GM13977 (cell line): ENCODE data around the gene STK16.
"Not testable (repeated sequence)": the region's sequence is repeated elsewhere in the genome, so short reads cannot be mapped to it uniquely, and the experiment has no call there.

Experiments used
- DNase-seq: peaks from one replicate; pipeline ENCODE4 v3.0.0; 2012; ENCODE audit warnings: low spot score
- CTCF ChIP-seq: IDR thresholded peaks from 2 replicates; pipeline ENCODE4 v1.5.1; 2012; ENCODE audit warnings: mild to moderate bottlenecking, control low read depth; ENCODE audit not compliant: insufficient read depth; ENCODE audit errors: extremely low read depth, missing control alignments
- in situ Hi-C: fragments of 300-500 bp; cut with MboI; formaldehyde crosslinking; loops from one replicate; pipeline ENCODE4 v1.12.0; 2022; ENCODE audit warnings: low sequenced_read_pairs, low pct_unique_long_range_greater_than_20kb, mixed read lengths, inconsistent platforms; ENCODE audit not compliant: unreplicated experiment

Gene STK16

GRCh38 chr2:219286436-219287115, 41.3 kb downstream of the STK16 start:
- in situ Hi-C loops: no loop called here
- DNase-seq: peak; percentile 29

GRCh38 chr2:219287116-219287440, 41.8 kb downstream of the STK16 start:
- DNase-seq, in situ Hi-C loops: not testable (repeated sequence)

More at GRCh38 chr2:219286436-219287115, 41.3 kb downstream of the STK16 start:
- TF ChIP-seq CTCF: no peak

DNA sequence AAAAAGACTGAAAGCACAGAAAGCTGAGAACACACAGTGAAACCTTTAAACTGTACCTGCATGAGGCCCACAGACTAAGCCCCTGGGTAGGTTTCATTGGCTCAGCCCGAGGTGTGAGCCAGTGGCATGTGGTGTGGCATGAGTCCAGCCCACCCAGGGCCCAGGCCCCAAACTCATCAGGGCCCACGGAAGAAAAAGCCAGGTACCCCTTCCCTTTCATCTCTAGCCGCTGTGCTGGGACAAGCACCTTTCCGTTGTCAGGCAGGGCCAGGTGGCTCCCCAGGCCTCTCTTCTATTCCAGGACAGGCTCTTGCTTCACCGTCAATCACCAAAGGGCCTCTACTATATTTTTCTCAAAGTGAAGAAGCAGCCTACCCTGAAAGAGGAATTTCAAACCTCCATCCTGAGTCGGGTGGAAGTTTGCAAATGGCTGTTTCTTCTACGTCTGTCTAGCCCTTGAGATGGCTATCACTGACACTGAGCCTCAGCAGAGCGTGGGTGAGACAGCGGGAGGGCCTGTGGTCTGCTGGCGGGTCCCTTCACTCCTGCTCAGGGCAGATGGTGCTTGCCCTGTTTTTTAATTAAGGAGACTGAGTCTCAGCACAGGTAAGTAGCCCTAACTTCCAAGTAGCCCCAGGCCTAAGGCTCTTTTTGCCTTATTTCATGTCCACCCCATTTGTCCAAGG, 42.4 kb downstream of the STK16 start:
- in situ Hi-C loops: no loop called here
- TF ChIP-seq CTCF: no peak
- DNase-seq: peak; percentile 12

DNA sequence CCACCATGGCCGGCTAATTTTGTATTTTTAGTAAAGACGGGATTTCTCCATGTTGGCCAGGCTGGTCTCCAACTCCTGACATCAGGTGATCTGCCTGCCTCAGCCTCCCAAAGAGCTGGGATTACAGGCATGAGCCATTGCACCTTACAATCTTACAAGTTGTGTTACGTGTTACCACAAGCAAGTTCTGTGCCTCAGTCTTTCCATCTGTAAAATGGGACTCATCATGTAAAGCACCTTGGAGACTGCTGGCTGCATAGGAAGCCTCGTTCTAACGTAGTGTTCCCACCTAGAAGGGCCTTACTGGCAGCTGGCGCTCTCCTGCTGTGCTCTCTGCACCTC, 43.9 kb downstream of the STK16 start:
- DNase-seq: no peak
- in situ Hi-C loops: no loop called here
- no peak for TF ChIP-seq CTCF

GRCh38 chr2:219289537-219290361, 44.5 kb downstream of the STK16 start:
- TF ChIP-seq CTCF: no peak
- in situ Hi-C loops: loop anchor here (10.0 kb wide), 1 partner anchor 115 kb away; the partner anchor contains the start of genes CNPPD1, RETREG2 and SLC23A3
- DNase-seq: peak; percentile 15

DNA sequence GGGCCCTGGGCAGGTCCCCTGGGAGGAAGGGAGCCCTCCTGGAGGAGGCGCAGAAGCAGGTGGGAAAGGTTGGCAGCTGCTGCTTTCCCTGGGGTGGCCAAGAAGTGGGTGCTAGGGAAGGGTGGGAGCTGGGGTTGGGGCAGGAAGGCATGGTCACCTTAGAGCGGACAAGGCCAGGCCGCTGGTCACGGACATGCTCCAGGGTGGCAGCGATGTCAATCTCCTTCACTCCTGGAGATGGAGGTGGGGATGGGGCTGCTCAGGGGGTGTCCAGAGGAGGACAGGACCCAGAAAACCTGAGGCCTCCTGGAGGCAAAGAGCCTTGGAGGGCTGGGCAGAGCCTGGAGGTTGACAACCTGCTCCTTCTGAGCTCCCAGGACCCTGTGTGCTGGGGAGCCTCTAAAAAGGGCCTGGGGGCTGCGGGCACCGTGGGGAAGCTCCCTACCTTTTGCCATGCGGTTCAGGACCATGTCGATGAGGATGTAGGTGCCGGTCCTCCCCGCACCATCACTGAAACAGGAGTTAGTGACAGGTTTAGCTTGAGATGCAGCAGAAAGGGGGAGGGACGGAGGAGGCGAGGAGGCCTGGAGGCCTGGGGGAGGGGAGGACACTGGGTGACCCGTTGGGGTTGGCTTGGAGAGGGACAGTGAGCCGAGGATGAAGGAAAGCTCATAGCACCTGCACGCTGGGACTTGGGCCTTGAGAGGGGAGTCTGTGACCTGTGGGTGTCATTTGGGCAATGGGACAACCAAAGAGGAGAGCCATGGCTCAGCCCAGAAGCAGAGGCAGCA, 45.3 kb downstream of the STK16 start:
- in situ Hi-C loops: loop anchor here (10.0 kb wide), 1 partner anchor 116 kb away; the partner anchor contains the start of genes CNPPD1, RETREG2 and SLC23A3
- no peak for TF ChIP-seq CTCF
- no peak for DNase-seq
